ENCODE results near the gene KMT5B.

The KMT5B gene

DNA sequence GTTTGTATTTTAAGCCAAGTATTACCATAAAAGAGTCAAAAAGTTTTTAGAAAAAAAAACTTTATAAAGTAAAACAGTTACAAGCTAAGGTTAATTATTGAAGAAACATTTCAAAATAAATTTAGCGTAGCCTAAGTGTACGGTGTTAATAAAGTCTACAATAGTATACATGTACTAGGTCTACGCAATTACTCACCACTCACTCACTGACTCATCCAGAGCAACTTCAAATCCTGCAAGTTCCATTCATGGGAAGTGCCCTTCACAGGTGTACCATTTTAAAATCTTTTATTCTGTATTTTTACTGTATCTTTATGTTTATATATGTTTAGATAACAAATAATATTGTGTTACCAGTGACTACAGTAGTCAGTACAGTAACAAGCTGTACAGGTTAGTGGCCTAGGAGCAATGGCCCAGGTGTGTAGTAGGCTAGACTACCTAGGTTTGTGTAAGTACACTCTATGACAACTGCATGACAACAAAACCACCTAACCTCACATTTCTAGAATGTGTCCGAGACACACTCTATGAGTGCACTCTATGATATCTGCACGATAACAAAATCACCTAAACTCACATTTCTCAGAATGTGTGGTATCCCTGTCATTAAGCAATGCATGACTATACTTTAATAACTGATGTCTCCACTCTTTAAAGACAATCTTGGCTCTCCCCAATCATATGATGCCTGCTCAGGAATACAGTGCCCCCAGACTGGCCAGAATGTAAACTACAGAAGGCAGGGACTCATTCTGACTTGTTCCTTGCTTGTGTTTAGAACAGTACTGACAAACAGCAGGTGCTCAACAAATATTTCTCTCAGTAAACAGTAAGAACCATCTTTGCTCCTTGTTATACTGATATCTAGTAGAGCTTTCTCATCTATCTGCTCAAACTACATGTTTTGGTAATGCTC, 21.2 kb downstream of the KMT5B start:
- in situ Hi-C loops (cut with MboI; ENCODE audit: low pct_unique_long_range_greater_than_20kb, low sequenced_read_pairs): no loop called here
- DNase-seq: no peak

DNA sequence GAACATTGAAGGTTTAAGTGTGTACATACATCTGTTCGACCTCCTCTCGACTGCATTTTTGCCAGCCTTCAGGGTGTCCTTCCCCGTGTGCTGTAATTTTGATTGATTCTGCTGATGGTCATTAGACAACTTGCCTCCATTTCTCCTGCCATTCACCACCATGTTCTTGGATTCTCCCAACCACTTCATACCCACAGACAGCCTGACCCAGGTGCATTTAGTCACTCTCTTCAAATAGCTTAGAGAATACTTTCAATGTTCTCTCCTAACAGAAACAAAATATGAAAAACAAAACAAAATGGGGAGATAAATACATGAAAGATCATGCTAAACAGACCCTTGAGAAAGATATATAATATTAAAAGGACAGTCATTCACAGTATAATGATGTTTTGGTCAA, 23.2 kb downstream of the KMT5B start:
- in situ Hi-C loops (cut with MboI; ENCODE audit: low pct_unique_long_range_greater_than_20kb, low sequenced_read_pairs): no loop called here
- no peak for DNase-seq

DNA sequence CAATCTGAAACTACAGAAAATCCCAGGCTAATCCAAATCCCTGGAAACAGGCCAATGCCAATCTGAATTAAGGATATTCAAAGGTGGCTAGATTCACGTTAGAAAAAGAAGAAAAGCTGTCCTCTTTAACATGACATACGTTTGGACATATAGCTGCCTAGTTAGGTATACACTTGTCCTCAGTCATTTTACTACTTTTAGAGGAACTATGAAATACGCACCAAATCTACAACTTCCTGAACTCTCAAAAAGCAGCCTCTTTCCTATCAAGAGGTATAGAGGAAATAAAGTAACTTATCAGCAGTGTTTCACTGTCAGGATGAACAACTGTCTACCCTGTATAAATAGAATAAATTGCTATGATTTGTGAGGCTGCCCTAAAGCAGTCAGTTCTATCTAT, 24.0 kb downstream of the KMT5B start:
- DNase-seq: peak; percentile 8
- in situ Hi-C loops (cut with MboI; ENCODE audit: low pct_unique_long_range_greater_than_20kb, low sequenced_read_pairs): no loop called here

DNA sequence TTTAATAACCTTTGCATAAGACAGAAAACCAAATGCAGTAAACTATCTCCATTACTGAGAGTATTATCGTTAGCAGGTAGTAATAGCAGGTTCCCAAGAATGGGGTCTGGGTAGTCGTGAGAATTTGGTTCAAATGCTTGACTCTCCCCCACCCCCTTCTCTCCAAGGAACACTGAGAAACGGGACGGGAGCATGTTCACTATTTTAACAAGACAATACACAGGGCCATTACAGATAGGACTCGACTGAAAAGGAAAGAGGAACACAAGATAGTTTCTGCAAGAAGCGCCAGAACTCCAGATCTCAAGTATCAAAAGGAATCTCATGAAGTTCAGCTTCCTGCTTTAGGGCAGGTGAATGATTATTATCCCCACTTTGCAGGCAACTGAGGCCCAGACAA, 27.0 kb downstream of the KMT5B start:
- in situ Hi-C loops (cut with MboI; ENCODE audit: low pct_unique_long_range_greater_than_20kb, low sequenced_read_pairs): no loop called here
- DNase-seq: no peak

DNA sequence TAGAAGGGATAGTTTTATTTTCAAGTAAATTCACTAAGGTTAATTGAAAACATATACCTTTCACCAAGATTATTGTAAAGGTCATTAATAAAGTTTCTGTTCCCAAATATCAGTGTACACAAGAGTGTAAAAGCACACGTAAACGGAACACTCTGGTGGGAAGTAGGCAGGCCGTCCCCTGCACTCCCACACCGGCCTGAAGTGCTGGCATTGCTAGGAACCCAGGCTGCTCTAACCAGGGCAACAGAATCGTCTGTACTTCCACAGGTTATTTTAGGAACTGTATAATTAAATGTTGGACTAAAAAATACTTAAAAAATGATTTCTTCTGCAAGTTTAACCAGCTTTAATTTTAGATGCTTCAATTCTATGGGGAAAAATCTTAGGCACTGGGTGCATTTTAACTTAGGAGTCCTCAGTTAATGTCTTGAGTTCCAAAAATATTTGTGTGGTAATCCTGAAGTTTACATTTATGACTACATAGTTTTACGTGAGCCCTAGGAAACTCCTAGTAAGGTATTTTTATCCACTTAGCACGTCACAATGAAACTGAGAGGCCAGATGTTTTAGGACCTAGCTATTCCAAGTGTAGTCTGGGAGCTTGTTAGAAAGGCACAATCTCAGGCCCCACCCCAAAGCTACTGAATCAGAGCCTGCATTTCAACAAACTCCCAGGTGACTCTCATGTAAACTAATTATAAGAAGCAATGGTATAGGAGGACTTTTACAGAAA, 31.2 kb downstream of the KMT5B start:
- no peak for DNase-seq
- in situ Hi-C loops (cut with MboI; ENCODE audit: low pct_unique_long_range_greater_than_20kb, low sequenced_read_pairs): no loop called here

DNA sequence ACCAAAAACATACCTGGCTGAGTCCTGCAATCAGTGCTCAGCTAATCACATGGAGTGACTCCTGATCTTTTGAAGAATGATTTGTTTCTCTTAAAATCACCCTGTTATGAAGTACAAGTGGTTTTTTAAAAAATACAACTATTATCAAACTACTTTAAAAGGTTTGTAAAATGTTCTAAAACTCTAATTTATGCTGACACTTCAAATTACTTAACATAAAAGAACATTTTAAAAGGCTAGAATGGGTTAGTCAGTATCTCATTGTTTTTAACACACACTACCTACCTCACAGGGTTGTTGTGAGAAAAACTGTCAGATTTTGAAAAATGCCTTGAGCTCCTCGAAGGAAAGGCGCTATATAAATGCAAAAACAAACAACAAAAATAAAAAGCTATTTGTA, 33.2 kb downstream of the KMT5B start:
- in situ Hi-C loops (cut with MboI; ENCODE audit: low pct_unique_long_range_greater_than_20kb, low sequenced_read_pairs): no loop called here
- no peak for DNase-seq

DNA sequence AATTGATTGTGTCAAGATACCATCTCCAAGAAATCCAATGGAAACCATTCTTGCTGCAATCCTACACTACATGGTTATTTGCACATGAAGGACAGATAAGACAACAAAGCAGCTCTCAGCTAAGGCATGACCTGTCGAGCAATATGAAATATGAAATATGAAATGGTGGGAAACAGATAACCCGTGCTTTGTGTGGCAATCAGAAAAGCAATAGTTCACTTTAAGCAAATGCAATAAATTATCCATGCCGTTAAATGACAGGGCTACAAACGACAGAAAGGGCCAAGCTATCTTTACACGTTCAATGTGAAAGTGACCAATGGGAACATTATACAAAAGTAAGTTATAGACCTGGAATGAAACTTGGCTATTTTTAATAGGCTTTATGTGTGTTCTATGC, 35.2 kb downstream of the KMT5B start:
- in situ Hi-C loops (cut with MboI; ENCODE audit: low pct_unique_long_range_greater_than_20kb, low sequenced_read_pairs): no loop called here
- no peak for DNase-seq

DNA sequence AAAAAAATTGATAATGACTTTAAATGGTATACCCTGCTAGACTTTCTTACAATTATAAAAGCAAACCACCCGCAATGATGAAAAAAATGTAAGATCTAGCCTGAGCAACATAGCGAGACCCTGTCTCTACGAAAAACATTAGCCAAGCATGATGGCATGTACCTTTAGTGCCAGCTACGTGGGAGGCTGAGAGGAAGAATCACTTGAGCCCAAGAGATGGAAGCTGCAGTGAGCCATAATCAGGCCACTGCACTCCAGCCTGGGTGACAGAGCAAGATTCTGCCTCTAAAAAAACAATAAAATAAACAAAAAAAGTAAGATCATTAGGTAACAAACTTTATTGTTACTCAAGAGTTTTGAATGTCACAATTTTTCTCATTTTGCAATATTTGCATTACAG, 39.2 kb downstream of the KMT5B start:
- in situ Hi-C loops (cut with MboI; ENCODE audit: low pct_unique_long_range_greater_than_20kb, low sequenced_read_pairs): no loop called here
- DNase-seq: no peak

DNA sequence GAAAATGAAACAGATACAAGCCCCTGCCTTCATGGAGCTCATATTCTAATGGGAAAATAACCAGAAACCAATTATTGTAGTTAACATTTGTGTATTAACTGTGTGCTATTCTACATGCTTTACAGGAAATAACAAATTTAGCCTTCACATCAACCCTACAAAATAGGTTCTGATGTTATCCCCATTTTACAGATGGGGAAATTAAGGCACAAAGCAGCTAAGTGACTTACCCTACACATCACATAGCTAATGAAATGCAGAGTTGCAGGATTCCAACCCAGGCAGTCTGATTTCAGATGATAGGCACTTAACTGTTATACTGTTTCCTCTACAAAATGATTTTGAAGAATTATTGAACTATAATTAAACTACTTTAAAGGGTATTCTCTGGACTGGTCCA, 43.7 kb downstream of the KMT5B start:
- DNase-seq: no peak

DNA sequence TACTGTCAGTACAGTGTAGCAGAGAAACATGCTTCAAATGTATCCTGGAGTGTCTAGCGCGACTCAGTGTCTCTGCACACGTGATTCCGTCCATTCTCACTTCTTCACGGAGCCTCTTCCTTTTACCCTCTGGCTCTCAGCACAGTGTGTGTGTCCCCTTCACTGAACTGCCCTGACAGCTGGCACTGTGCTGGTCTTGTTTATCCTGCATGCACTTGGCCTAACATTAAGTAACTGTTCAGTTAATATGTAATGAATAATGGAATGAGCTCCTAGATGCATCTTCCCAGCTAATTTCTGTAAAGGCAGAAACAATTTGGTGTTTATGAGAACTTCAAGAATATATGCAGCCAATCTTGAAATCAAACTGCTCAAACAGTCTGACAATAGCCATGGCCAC, 44.4 kb downstream of the KMT5B start:
- in situ Hi-C loops (cut with MboI; ENCODE audit: low pct_unique_long_range_greater_than_20kb, low sequenced_read_pairs): no loop called here
- DNase-seq: no peak

More for the DNA sequence above, 43.7 kb downstream of the KMT5B start:
- in situ Hi-C loops (cut with MboI; ENCODE audit: low pct_unique_long_range_greater_than_20kb, low sequenced_read_pairs): no loop called here

DNA sequence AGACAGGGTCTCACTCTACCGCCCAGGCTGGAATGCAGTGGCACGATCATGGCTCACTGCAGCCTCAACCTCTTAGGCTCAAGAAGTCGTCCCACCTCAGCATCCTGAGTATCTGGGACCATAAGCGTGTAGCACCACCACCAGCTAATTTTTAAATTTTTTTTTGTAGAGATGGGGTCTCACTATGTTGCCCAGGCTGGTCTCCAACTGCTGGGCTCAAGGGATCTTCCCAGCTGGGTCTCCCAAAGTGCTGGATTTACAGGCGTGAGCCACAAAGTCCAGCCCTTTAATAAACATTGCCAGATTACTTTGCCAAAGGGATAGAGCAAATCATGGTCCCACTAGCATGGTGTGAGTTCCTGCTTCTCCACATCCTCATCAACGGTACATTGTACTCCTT, 45.6 kb downstream of the KMT5B start:
- no peak for DNase-seq
- in situ Hi-C loops (cut with MboI; ENCODE audit: low pct_unique_long_range_greater_than_20kb, low sequenced_read_pairs): no loop called here

DNA sequence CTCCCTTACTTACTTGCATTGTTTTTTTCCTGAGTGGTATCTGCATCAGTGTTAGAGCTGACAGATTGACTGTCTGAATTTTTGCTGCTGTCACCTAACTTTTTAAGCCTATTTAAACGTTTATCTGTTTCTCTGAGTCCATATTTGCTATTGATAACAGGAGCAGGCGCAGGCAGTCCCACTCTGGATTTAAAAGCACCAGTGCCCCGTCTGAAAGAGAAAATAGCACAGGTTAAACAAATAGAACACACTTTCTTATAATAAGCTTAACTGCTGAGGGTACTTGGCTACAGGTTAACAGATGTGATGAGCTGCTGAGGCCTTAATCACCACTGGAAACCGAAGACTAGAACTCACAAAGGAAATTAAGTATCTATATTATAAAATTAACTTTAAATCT, 46.1 kb downstream of the KMT5B start:
- DNase-seq: no peak
- in situ Hi-C loops (cut with MboI; ENCODE audit: low pct_unique_long_range_greater_than_20kb, low sequenced_read_pairs): no loop called here

DNA sequence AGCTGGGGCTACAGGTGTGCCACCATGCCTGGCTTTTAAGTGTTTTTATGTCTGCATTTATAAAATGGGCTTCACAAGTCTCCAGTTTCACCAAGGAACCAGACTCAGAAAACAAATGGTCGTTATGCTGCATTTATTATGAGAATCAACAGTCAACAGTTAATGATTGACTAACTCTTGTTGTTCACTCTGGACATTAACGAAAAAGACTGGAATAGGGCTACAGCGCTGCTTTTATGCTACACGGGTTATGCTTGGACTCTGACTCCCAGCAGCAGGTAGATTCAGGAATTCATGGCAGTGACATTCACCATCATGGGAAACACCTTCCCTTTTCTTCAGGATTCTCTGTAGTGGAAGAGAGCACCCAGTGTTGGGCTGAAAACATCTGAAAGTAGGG, 47.5 kb downstream of the KMT5B start:
- no peak for DNase-seq
- in situ Hi-C loops (cut with MboI; ENCODE audit: low pct_unique_long_range_greater_than_20kb, low sequenced_read_pairs): no loop called here

DNA sequence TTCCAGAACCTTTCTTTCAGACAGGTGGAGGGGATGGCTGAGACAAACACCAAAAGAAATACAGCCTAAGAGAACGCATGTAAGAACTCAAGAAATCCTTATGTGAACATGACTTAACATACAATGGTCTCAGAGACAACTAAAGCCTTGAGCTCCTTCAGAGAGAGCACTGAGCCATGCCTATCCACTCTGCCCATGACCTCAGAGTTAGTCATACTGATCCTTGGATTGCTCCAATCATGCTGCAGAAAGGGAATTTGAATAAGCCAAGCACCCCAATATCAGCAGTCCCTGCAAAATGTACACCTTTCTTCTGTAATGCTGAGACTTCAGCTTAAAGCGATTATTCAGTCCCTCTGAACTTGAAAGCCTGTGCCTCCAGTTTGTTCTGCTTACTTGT, 48.7 kb downstream of the KMT5B start:
- no peak for DNase-seq
- in situ Hi-C loops (cut with MboI; ENCODE audit: low pct_unique_long_range_greater_than_20kb, low sequenced_read_pairs): no loop called here

DNA sequence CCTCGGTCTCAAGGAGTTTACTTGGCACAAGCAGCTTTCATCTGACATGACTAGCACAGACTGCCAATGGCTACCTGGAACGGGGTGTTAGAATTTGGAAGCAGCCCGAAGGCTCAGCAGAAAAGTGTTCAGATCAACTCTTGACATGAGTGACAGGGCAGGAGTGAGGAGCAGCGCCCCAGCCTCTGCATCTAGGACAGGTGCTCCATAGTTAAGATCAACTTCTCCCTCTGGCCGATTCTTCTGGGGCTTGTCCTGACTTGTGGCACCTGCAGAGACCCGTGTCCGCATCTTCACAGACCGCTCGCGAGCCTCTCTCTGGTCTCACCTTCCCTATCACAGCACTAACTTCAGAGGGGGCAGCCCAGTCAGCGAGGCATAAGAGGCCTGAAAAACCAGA, 49.4 kb downstream of the KMT5B start:
- no peak for DNase-seq
- in situ Hi-C loops (cut with MboI; ENCODE audit: low pct_unique_long_range_greater_than_20kb, low sequenced_read_pairs): no loop called here

DNA sequence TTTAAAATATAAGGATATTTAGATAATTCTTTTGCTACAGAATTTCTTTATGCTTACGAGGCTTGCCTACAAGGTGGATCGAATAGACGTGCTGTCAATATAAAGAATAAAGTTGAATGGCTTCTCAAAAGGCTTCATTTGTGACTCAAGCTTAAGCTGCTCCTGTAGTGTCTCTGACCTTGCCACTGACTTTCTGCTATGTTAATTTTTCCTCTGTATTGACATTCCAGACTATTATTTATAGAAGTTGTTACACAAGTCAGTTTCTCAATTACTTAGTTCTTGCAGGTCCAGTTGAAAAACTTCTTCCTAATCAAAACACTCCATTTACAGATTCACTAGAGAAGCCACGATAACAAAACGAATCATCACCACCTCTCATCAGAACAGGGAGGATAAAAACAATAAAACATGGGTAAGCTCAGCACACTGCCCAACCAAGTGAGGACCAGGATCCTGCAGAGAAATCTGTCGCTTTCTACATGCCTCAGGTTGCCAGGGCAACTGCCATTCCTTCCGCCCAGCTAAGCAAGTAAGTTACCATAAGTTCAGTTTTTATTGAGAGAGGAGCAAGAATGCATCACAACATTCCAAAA, 52.9 kb downstream of the KMT5B start:
- DNase-seq: no peak
- in situ Hi-C loops (cut with MboI; ENCODE audit: low pct_unique_long_range_greater_than_20kb, low sequenced_read_pairs): no loop called here

DNA sequence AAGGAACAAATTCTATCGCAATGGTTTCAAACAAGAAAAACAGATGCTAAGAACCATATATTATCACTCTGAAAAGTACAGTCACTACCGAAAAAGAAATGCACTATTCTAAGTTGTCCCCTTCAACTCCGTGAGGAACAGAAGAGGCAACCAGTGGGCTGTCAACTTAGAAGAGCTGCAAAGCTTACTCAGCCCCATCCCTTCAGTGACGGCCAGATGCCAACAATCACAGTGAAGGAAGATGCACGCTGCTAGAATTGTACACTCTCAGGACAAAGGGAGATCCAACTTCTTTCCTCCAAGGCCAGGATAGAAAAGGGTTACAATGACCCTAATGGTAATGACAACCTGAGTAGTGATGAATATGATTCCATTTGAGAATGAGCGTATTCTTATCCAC, 53.4 kb downstream of the KMT5B start:
- no peak for DNase-seq
- in situ Hi-C loops (cut with MboI; ENCODE audit: low pct_unique_long_range_greater_than_20kb, low sequenced_read_pairs): no loop called here

DNA sequence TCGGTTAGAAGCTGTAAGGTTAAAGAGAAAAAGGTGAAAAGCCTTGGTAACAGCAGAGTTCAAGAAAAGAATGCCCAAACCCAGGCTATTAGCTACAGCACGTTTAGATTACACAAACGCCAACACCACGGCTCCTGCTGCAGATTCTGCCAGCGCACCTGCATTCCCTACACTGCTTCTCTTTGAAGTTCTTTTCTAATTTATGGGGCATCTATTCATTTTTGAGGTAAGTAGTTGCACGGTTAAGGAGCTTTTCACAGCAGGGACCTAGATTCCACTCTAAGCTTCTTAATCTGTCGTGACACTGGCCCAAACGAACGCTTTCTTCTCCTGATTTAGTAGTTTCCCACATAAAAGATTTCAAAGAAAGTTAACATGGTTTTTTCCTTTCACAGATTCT, 53.9 kb downstream of the KMT5B start:
- no peak for DNase-seq
- in situ Hi-C loops (cut with MboI; ENCODE audit: low pct_unique_long_range_greater_than_20kb, low sequenced_read_pairs): no loop called here

DNA sequence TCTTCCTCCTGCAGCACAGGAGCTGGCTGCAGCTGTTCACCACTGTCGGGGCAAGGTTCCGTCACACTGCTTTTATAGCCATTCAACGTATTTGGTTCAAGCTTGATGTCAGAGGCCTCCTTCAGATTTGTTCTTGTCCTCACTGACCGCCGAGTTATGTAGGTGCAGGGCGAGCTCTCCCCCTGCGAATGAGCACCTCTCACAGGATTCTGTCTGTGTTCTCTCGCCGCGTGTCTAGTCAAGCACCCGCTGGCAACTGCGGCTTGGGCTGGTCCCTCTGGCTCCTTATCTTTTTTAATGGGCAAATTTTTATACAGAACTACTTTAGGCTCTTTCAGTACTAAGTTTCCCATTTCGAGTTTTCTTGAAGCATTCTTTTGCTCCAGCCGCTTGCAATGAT, 54.5 kb downstream of the KMT5B start:
- in situ Hi-C loops (cut with MboI; ENCODE audit: low pct_unique_long_range_greater_than_20kb, low sequenced_read_pairs): no loop called here

DNA sequence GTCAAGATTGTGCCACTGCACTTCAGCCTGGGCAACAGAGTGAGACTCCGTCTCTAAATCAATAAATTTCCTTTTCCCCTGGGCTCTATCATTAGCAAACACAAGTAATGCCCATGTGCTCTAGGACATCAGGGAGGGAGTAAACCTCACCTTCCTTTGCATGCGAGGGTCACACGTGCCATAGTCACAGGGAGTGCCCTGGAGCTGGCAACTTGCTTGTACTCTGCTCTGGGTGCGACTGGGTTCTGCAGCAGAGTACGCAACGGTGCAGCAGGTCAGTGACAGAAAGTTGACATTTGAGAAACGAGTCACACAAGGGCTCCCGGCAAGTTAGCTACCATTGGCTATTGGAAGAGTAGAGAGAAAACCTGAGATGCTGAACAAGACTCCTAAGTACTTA, 59.4 kb downstream of the KMT5B start:
- in situ Hi-C loops (cut with MboI; ENCODE audit: low pct_unique_long_range_greater_than_20kb, low sequenced_read_pairs): no loop called here
- DNase-seq: no peak

More for the DNA sequence above, 54.5 kb downstream of the KMT5B start:
- DNase-seq: no peak

All from KBM-7 (cell line).